ENCODE measurements around the gene THTPA. TPM values are rescaled to one million over a fixed set of nuclear protein-coding genes. Genes with fewer than 3 reads are reported as not detected.
"Not testable (repeated sequence)": the region's sequence is repeated elsewhere in the genome, so short reads cannot be mapped to it uniquely, and the experiment has no call there.

The THTPA gene
- polyA plus RNA-seq, 4 donors, result 9.7 to 26.7 (median 15.5) TPM

- H3K9me3 ChIP-seq (ENCODE audit: control insufficient read depth in 2 of 2, insufficient read depth in 1 of 2, low read depth in 1 of 2, low read length in 1 of 2), result peaks cover 0 to 2% of the 10 kb centered on the region in 2 donors
- no peaks in the 10 kb centered on the region for H3K4me1 ChIP-seq (ENCODE audit: control insufficient read depth in 3 of 3, insufficient read depth in 2 of 3, low read depth in 1 of 3, low read length in 2 of 3)
- FAIRE-seq (no peak), DNase-seq (no peak)
- no peak overlapping the region for H3K27ac ChIP-seq (ENCODE audit: low read depth in 1 of 3, low read length in 2 of 3)
- H3K36me3 ChIP-seq (ENCODE audit: control insufficient read depth in 3 of 3, insufficient read depth in 2 of 3, low read depth in 1 of 3, low read length in 3 of 3), result no peaks in the 10 kb centered on the region
- WGBS, 3 donors, result 82 to 89% (median 86%) methylated on average over 12 of the region's 12 CpGs
- H3K4me3 ChIP-seq (ENCODE audit: low read depth in 1 of 3, low read length in 3 of 3), result no peak overlapping the region
- no peaks in the 10 kb centered on the region for H3K27me3 ChIP-seq (ENCODE audit: control insufficient read depth in 3 of 3, insufficient read depth in 3 of 3, low read length in 3 of 3)
These were observed 46.4 kb downstream of the THTPA start for GRCh38 chr14:23602181-23603095.

- WGBS, 3 donors, result 80 to 84% (median 81%) methylated on average over 2 of the region's 2 CpGs
- FAIRE-seq (no peak), DNase-seq (no peak)
- Histone ChIP-seq H3K4me3 (ENCODE audit: low read depth in 1 of 3, low read length in 3 of 3) (no peak overlapping the region), H3K27ac (ENCODE audit: low read depth in 1 of 3, low read length in 2 of 3) (no peak overlapping the region), H3K27me3 (ENCODE audit: control insufficient read depth in 3 of 3, insufficient read depth in 3 of 3, low read length in 3 of 3) (no peaks in the 10 kb centered on the region), H3K9me3 (ENCODE audit: control insufficient read depth in 2 of 2, insufficient read depth in 1 of 2, low read depth in 1 of 2, low read length in 1 of 2) (peaks cover 0 to 2% of the 10 kb centered on the region in 2 donors), H3K36me3 (ENCODE audit: control insufficient read depth in 3 of 3, insufficient read depth in 2 of 3, low read depth in 1 of 3, low read length in 3 of 3) (no peaks in the 10 kb centered on the region), H3K4me1 (ENCODE audit: control insufficient read depth in 3 of 3, insufficient read depth in 2 of 3, low read depth in 1 of 3, low read length in 2 of 3) (no peaks in the 10 kb centered on the region)
These were observed 47.0 kb downstream of the THTPA start for GRCh38 chr14:23603103-23603502.

- H3K4me3 ChIP-seq (ENCODE audit: low read depth in 1 of 3, low read length in 3 of 3), result no peak overlapping the region
- no peaks in the 10 kb centered on the region for H3K36me3 ChIP-seq (ENCODE audit: control insufficient read depth in 3 of 3, insufficient read depth in 2 of 3, low read depth in 1 of 3, low read length in 3 of 3)
- FAIRE-seq (no peak), DNase-seq (no peak)
- H3K27ac ChIP-seq (ENCODE audit: low read depth in 1 of 3, low read length in 2 of 3), result no peak overlapping the region
- peaks cover 0 to 2% of the 10 kb centered on the region in 2 donors for H3K9me3 ChIP-seq (ENCODE audit: control insufficient read depth in 2 of 2, insufficient read depth in 1 of 2, low read depth in 1 of 2, low read length in 1 of 2)
- no peaks in the 10 kb centered on the region for H3K4me1 ChIP-seq (ENCODE audit: control insufficient read depth in 3 of 3, insufficient read depth in 2 of 3, low read depth in 1 of 3, low read length in 2 of 3)
- WGBS, 3 donors, result 80 to 92% (median 90%) methylated on average over 2 of the region's 2 CpGs
- H3K27me3 ChIP-seq (ENCODE audit: control insufficient read depth in 3 of 3, insufficient read depth in 3 of 3, low read length in 3 of 3), result no peaks in the 10 kb centered on the region
These were observed 48.1 kb downstream of the THTPA start for GRCh38 chr14:23604148-23604547.

DNA sequence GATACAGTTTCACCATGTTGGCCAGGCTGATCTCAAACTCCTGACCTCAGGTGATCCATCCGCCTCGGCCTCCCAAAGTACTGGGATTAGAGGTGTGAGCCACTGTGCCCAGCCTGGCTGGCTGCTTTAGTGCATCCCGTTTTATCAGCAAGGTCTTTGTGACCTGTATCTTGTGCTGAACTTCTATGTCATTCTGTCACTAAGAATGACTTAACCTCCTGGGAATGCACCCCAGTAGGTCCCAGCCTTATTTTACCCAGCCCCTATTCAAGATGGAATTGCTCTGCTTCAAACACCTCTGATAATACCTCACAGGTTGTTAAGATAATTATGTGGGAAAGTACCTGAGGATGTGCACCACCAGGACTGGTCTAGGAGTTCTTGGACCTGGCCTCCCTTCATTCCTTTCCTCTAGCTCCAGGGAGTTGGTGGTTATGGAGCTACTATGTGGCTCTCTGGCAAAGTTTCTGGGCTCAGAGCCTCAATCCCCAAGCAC is 48.7 kb downstream of the THTPA start:
- H3K36me3 ChIP-seq (ENCODE audit: control insufficient read depth in 3 of 3, insufficient read depth in 2 of 3, low read depth in 1 of 3, low read length in 3 of 3), result no peaks in the 10 kb centered on the region
- no peak overlapping the region for H3K4me3 ChIP-seq (ENCODE audit: low read depth in 1 of 3, low read length in 3 of 3)
- no peaks in the 10 kb centered on the region for H3K27me3 ChIP-seq (ENCODE audit: control insufficient read depth in 3 of 3, insufficient read depth in 3 of 3, low read length in 3 of 3)
- DNase-seq (no peak), FAIRE-seq (no peak)
- WGBS, 3 donors, result 64 to 83% (median 75%) methylated on average over 3 of the region's 3 CpGs
- H3K9me3 ChIP-seq (ENCODE audit: control insufficient read depth in 2 of 2, insufficient read depth in 1 of 2, low read depth in 1 of 2, low read length in 1 of 2), result peaks cover 0 to 7% of the 10 kb centered on the region in 2 donors
- H3K27ac ChIP-seq (ENCODE audit: low read depth in 1 of 3, low read length in 2 of 3), result no peak overlapping the region
- H3K4me1 ChIP-seq (ENCODE audit: control insufficient read depth in 3 of 3, insufficient read depth in 2 of 3, low read depth in 1 of 3, low read length in 2 of 3), result peaks cover 1 to 3% (median 2%) of the 10 kb centered on the region in 3 donors

DNA sequence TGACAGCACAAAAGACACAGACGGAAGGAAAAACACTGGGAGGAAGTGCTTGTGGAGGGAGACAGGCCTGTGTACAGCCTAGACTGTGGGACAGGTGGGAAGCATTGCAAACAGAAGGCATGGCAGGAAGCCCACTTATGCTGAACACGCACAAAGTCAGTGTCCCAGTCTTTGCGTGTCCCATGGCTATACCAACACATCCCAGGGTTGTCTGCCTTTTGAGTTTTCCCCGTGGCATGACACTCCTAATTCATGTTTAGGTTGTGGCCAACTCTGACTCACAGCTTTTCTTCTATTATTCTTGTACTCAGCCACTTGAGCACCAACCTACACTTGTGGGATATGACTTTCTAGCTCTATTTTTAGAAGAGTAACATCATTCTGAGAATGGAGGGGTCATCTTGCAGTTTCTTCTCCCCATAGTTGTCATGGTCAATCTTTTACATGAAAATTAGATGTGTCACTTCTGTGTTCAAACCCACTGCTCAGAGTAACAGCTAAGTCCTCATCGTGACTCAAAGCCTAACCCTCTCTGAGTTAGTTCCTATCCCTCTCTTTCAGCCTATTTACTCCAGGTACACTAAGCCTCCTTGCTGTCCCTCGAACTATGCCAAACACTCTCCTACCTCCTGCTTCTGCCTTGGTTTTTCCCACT is 50.0 kb downstream of the THTPA start:
- FAIRE-seq (no peak), DNase-seq (no peak)
- Histone ChIP-seq H3K9me3 (ENCODE audit: control insufficient read depth in 2 of 2, insufficient read depth in 1 of 2, low read depth in 1 of 2, low read length in 1 of 2) (peaks cover 0 to 5% of the 10 kb centered on the region in 2 donors), H3K27ac (ENCODE audit: low read depth in 1 of 3, low read length in 2 of 3) (no peak overlapping the region), H3K27me3 (ENCODE audit: control insufficient read depth in 3 of 3, insufficient read depth in 3 of 3, low read length in 3 of 3) (no peaks in the 10 kb centered on the region), H3K4me1 (ENCODE audit: control insufficient read depth in 3 of 3, insufficient read depth in 2 of 3, low read depth in 1 of 3, low read length in 2 of 3) (peaks cover 3 to 15% (median 9%) of the 10 kb centered on the region in 3 donors), H3K4me3 (ENCODE audit: low read depth in 1 of 3, low read length in 3 of 3) (no peak overlapping the region), H3K36me3 (ENCODE audit: control insufficient read depth in 3 of 3, insufficient read depth in 2 of 3, low read depth in 1 of 3, low read length in 3 of 3) (no peaks in the 10 kb centered on the region)
- 66 to 81% (median 73%) methylated on average over 6 of the region's 6 CpGs for WGBS, 3 donors

- peaks cover 0 to 5% of the 10 kb centered on the region in 2 donors for H3K9me3 ChIP-seq (ENCODE audit: control insufficient read depth in 2 of 2, insufficient read depth in 1 of 2, low read depth in 1 of 2, low read length in 1 of 2)
- no peak overlapping the region for H3K27ac ChIP-seq (ENCODE audit: low read depth in 1 of 3, low read length in 2 of 3)
- FAIRE-seq (no peak), DNase-seq (no peak)
- no peak overlapping the region for H3K4me3 ChIP-seq (ENCODE audit: low read depth in 1 of 3, low read length in 3 of 3)
- H3K27me3 ChIP-seq (ENCODE audit: control insufficient read depth in 3 of 3, insufficient read depth in 3 of 3, low read length in 3 of 3), result no peaks in the 10 kb centered on the region
- no peaks in the 10 kb centered on the region for H3K36me3 ChIP-seq (ENCODE audit: control insufficient read depth in 3 of 3, insufficient read depth in 2 of 3, low read depth in 1 of 3, low read length in 3 of 3)
- H3K4me1 ChIP-seq (ENCODE audit: control insufficient read depth in 3 of 3, insufficient read depth in 2 of 3, low read depth in 1 of 3, low read length in 2 of 3), result peaks cover 3 to 38% (median 11%) of the 10 kb centered on the region in 3 donors
- 54 to 75% (median 58%) methylated on average over 1 of the region's 1 CpG for WGBS, 3 donors
These were observed 52.4 kb downstream of the THTPA start for GRCh38 chr14:23608454-23608853.

DNA sequence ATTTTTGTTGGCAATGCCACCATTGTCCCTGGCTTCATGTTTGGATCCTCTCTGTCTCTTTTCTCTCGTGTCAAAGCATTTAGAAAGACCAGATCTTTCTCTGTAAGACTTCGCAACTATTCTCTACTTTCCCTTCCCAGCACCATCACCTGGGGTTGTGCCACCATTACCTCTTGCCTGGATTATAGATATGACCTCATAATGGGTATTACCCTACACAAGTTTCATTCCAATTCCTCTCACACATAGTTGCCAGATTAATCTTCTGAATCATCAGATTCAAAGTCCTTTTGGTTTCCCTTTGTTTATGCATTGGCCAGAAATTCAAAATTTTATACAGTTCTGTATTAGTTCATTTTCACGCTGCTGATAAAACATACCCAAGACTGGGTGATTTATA is 52.9 kb downstream of the THTPA start:
- Histone ChIP-seq H3K27ac (ENCODE audit: low read depth in 1 of 3, low read length in 2 of 3) (no peak overlapping the region), H3K4me3 (ENCODE audit: low read depth in 1 of 3, low read length in 3 of 3) (no peak overlapping the region), H3K9me3 (ENCODE audit: control insufficient read depth in 2 of 2, insufficient read depth in 1 of 2, low read depth in 1 of 2, low read length in 1 of 2) (peaks cover 0 to 5% of the 10 kb centered on the region in 2 donors), H3K36me3 (ENCODE audit: control insufficient read depth in 3 of 3, insufficient read depth in 2 of 3, low read depth in 1 of 3, low read length in 3 of 3) (no peaks in the 10 kb centered on the region), H3K4me1 (ENCODE audit: control insufficient read depth in 3 of 3, insufficient read depth in 2 of 3, low read depth in 1 of 3, low read length in 2 of 3) (peaks cover 3 to 40% (median 11%) of the 10 kb centered on the region in 3 donors), H3K27me3 (ENCODE audit: control insufficient read depth in 3 of 3, insufficient read depth in 3 of 3, low read length in 3 of 3) (no peaks in the 10 kb centered on the region)
- peak in 1 of 2 donors; percentile 27 for DNase-seq
- WGBS, 3 donors, result 76 to 91% (median 84%) methylated on average over 3 of the region's 3 CpGs
- FAIRE-seq, result no peak

DNA sequence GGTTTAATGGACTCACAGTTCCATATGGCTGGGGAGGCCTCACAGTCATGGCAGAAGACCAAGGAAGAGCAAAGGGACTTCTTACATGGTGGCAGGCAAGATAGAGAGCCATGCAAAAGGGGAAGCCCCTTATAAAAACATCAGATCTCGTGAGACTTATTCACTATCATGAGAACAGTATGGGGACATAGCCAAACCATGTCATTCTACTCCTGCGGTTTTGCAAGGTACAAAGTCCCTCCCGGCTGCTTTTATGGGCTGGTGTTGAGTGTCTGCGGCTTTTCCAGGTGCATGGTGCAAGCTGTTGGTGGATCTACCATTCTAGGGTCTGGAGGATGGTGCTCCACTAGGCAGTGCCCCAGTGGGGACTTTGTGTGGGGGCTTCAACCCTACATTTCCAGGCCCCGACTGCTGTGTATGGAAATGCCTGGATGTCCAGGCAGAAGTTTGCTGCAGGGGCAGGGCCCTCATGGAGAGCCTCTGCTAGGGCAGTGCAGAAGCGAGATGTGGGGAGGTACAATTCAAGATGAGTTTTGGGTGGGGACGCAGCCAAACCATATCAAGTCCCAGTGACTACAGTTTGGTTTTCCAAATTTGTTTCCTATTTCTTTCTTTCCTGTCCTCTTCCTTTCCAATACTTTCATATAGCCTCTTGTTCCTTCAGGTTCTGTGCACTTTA is 53.5 kb downstream of the THTPA start:
- H3K9me3 ChIP-seq (ENCODE audit: control insufficient read depth in 2 of 2, insufficient read depth in 1 of 2, low read depth in 1 of 2, low read length in 1 of 2); H3K27me3 ChIP-seq (ENCODE audit: control insufficient read depth in 3 of 3, insufficient read depth in 3 of 3, low read length in 3 of 3); FAIRE-seq; H3K4me3 ChIP-seq (ENCODE audit: low read depth in 1 of 3, low read length in 3 of 3); H3K36me3 ChIP-seq (ENCODE audit: control insufficient read depth in 3 of 3, insufficient read depth in 2 of 3, low read depth in 1 of 3, low read length in 3 of 3): not testable (repeated sequence)
- peak; percentile 81 to 87 for DNase-seq
- WGBS, 3 donors, result 26 to 59% (median 44%) methylated on average over 6 to 7 of the region's 7 CpGs
- peak overlapping the region; percentile 20 to 81 (median 65) for H3K27ac ChIP-seq (ENCODE audit: low read depth in 1 of 3, low read length in 2 of 3)
- H3K4me1 ChIP-seq (ENCODE audit: control insufficient read depth in 3 of 3, insufficient read depth in 2 of 3, low read depth in 1 of 3, low read length in 2 of 3), result peaks cover 3 to 46% (median 11%) of the 10 kb centered on the region in 3 donors

Data from small intestine (tissue), 7 donors.